Small intestine (tissue), 7 donors: ENCODE data around the gene TNIP1. TPM values are rescaled to one million over a fixed set of nuclear protein-coding genes. Genes with fewer than 3 reads are reported as not detected.
A peak's percentile ranks its signal among the peaks of the same experiment; 100 is the strongest.

Experiments
- DNase-seq, 2 donors: peaks; one replicate each; pipeline versions ENCODE4 v3.0.0 to v3.0.0-alpha.2; 2013
- FAIRE-seq: peaks from 2 replicates; lab custom pipeline; 2012; peaks lifted over from hg19 to GRCh38; lab: Jason Lieb, UNC
- H3K27ac ChIP-seq, 3 donors: one replicate each; pipeline ENCODE4 v1.5.1; 2013; ENCODE audit warnings: low read length in 2 of 3, mild to moderate bottlenecking in 2 of 3, control low read depth in 1 of 3, inconsistent platforms in 1 of 3, low read depth in 1 of 3, moderate library complexity in 1 of 3
- H3K27me3 ChIP-seq, 3 donors: one replicate each; pipeline ENCODE4 v1.6.1; 2013; ENCODE audit warnings: low read length in 3 of 3, inconsistent platforms in 1 of 3; ENCODE audit not compliant: control insufficient read depth in 3 of 3, insufficient read depth in 3 of 3
- H3K36me3 ChIP-seq, 3 donors: one replicate each; pipeline ENCODE4 v1.6.1; 2013; ENCODE audit warnings: low read length in 3 of 3, inconsistent platforms in 1 of 3, low read depth in 1 of 3, mild to moderate bottlenecking in 1 of 3, moderate library complexity in 1 of 3; ENCODE audit not compliant: control insufficient read depth in 3 of 3, insufficient read depth in 2 of 3
- H3K4me1 ChIP-seq, 3 donors: one replicate each; pipeline ENCODE4 v1.6.1; 2013; ENCODE audit warnings: low read length in 2 of 3, inconsistent platforms in 1 of 3, low read depth in 1 of 3, mild to moderate bottlenecking in 1 of 3, moderate library complexity in 1 of 3; ENCODE audit not compliant: control insufficient read depth in 3 of 3, insufficient read depth in 2 of 3
- H3K4me3 ChIP-seq, 3 donors: one replicate each; pipeline ENCODE4 v1.5.1; 2013; ENCODE audit warnings: low read length in 3 of 3, control low read depth in 1 of 3, inconsistent platforms in 1 of 3, low read depth in 1 of 3, mild to moderate bottlenecking in 1 of 3, moderate library complexity in 1 of 3
- H3K9me3 ChIP-seq, 2 donors: one replicate each; pipeline ENCODE4 v1.6.1; 2013; ENCODE audit warnings: low read depth in 1 of 2, low read length in 1 of 2; ENCODE audit not compliant: control insufficient read depth in 2 of 2, insufficient read depth in 1 of 2
- WGBS, 3 donors: extraction: QIAGEN DNeasy Blood & Tissue Kit; methylation state at CpG; one replicate each; pipeline ENCODE4 v1.1.7; 2013; 5-methylcytosine and 5-hydroxymethylcytosine counted together
- polyA plus RNA-seq, 4 donors: library from polyadenylated mRNA; stranded (reverse) in 3 of 4; unstranded in 1 of 4; fragments of 200-250 nt in 3 of 4; fragments of 120-200 nt in 1 of 4; gene quantifications; one replicate each; pipeline versions ENCODE4 v1.2.1 to v1.2.3, GENCODE V29; 2013
- donor health status: healthy with polysubstance abuse.
- donor health status: control.
- donor health status: control.
- donor health status: Bipolar disorder and iron deficiency.
- donor health status: healthy.

TNIP1 gene
- polyA plus RNA-seq, 4 donors: 78.7 to 190 (median 131) TPM

DNA sequence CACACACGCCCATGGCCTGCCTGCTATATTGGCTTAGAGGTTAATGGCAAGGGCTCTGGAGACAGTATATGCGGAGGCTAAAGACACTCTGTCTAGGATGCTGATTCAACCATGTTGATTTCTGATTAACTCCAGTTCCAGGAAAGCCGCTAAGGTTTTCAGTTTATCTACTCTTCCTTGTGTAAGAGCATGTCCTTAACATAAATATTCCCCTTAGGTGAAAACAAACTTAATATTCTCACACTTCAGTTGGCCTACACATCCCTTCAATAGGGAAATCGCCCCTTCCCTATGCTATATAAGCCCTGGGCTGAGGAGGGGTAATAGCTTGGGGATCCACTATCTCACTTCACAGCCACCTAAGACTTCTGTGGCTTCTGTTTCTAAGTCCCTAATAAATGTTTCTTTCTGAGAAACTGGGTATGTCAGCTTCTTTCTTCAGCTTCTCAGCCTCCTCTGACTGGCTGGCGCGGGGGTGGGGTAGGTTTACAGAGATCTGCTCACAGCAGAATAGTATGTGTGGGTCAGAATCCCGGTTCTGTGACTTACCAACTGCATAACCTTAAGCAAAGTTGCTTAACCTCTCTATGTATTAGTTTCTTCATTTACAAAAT, 64.8 kb downstream of the TNIP1 start:
- no peaks in the 10 kb centered on the region for H3K9me3 ChIP-seq
- FAIRE-seq (no peak), DNase-seq (peak in 1 of 2 donors; percentile 37)
- WGBS, 3 donors: 89 to 92% (median 90%) methylated on average over 7 of the region's 7 CpGs
- H3K4me3 ChIP-seq: no peak overlapping the region
- peak overlapping the region in 1 of 3 donors; percentile 10 for H3K27ac ChIP-seq
- H3K27me3 ChIP-seq: no peaks in the 10 kb centered on the region
- no peaks in the 10 kb centered on the region for H3K36me3 ChIP-seq
- H3K4me1 ChIP-seq: peaks cover 0 to 14% (median 0%) of the 10 kb centered on the region in 3 donors

DNA sequence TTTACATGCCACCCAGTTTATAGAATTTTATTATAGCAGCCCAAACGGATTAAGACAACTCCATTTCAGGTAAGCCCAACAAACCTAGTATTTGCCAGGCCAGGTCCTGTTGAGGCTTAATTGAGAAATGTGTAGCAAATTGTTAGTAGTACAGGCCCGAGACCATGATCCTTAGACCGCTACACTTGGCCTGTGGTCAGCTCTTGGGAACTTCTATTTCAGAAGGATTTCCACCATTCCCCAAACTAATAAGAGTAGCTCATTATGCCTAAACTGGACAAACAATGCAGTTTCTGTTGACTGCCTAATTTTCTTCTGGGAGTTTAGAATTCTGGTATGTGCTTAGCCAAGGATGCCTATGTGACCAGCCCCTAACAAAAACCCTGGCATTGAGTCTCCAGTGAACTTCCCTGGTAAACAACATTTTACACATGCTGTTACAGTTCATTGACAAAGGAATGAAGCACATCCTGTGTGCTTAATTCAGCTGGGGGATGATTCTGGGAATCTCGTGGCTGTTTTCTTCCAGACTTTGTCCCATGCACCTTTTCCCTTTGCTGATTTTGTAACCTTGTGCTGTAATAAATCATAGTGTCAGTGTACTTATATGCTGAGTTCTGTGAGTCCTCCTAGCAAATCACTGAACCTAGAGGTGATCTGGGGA, 66.0 kb downstream of the TNIP1 start:
- peaks cover 0 to 11% (median 0%) of the 10 kb centered on the region in 3 donors for H3K4me1 ChIP-seq
- 67 to 72% (median 70%) methylated on average over 4 of the region's 4 CpGs for WGBS, 3 donors
- no peaks in the 10 kb centered on the region for H3K36me3 ChIP-seq
- H3K27ac ChIP-seq: peak overlapping the region in 2 of 3 donors; percentile 46 to 48
- H3K27me3 ChIP-seq: no peaks in the 10 kb centered on the region
- FAIRE-seq (no peak), DNase-seq (peak in 1 of 2 donors; percentile 74)
- no peaks in the 10 kb centered on the region for H3K9me3 ChIP-seq
- no peak overlapping the region for H3K4me3 ChIP-seq

DNA sequence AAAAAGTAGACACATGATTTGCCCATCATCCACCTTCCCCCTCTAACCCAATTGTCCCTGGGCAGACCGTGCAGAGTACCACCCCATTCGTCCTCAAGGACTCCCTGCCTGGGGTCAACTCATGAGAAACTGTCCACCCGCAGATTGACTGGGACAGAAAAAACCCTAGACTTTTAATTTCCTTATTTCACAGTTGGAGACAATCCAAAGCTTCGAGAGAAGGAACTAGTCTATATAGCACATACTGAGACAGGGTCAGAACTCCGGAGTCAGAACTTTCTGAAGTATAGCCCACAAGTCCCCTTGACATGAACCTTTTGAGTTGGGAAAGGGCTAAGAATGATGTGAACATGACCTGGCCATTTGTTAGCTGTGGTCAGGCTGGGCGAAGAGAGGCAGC, 68.0 kb downstream of the TNIP1 start:
- peaks cover 0 to 11% (median 0%) of the 10 kb centered on the region in 3 donors for H3K4me1 ChIP-seq
- no peaks in the 10 kb centered on the region for H3K9me3 ChIP-seq
- H3K27me3 ChIP-seq: no peaks in the 10 kb centered on the region
- 74 to 83% (median 83%) methylated on average over 6 of the region's 6 CpGs for WGBS, 3 donors
- DNase-seq: no peak
- FAIRE-seq: no peak
- H3K36me3 ChIP-seq: no peaks in the 10 kb centered on the region
- H3K27ac ChIP-seq: no peak overlapping the region
- H3K4me3 ChIP-seq: no peak overlapping the region

DNA sequence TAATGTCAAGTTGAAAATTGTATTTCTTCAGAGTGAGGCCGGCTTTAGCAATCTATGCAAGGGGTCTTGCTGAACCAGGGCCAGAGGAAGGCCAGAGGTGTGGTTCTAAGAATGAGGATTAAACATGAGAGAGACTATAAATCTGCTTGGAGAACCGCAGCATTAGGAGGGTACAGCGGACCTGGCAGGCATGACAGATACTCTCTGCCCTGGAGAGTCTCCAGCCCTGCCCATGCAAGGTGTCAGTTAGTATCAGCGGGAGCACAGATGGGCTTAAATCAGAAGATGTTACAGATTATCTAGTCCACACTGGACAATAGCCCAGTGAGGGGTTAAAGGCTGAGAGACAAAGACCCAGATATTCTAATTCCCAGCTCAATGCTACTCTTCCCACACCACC, 71.9 kb downstream of the TNIP1 start:
- no peak for FAIRE-seq
- Histone ChIP-seq H3K4me1 (peaks cover 0 to 22% (median 4%) of the 10 kb centered on the region in 3 donors), H3K36me3 (no peaks in the 10 kb centered on the region), H3K27ac (no peak overlapping the region), H3K9me3 (no peaks in the 10 kb centered on the region), H3K4me3 (no peak overlapping the region), H3K27me3 (no peaks in the 10 kb centered on the region)
- 94 to 97% (median 94%) methylated on average over 4 of the region's 4 CpGs for WGBS, 3 donors
- DNase-seq: no peak

DNA sequence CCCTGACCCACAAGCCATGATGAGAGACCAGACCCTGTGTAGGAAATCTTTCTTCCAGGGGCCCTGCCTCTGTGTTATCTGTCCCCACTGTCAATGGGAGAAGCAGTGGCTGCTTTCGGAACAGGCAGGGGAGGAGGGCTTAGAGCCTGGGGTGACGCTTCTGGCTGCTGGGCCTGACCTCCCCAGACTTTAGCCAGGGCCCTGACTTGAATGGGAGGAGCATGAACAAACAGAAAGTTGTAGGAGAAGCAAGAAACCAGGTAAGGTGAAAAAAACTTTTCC, 72.7 kb downstream of the TNIP1 start:
- Histone ChIP-seq H3K4me3 (no peak overlapping the region), H3K27me3 (no peaks in the 10 kb centered on the region), H3K36me3 (no peaks in the 10 kb centered on the region), H3K4me1 (peaks cover 0 to 22% (median 4%) of the 10 kb centered on the region in 3 donors), H3K27ac (peak overlapping the region in 1 of 3 donors; percentile 62), H3K9me3 (no peaks in the 10 kb centered on the region)
- WGBS, 3 donors: 57 to 76% (median 63%) methylated on average over 2 of the region's 2 CpGs
- DNase-seq: no peak
- FAIRE-seq: no peak

DNA sequence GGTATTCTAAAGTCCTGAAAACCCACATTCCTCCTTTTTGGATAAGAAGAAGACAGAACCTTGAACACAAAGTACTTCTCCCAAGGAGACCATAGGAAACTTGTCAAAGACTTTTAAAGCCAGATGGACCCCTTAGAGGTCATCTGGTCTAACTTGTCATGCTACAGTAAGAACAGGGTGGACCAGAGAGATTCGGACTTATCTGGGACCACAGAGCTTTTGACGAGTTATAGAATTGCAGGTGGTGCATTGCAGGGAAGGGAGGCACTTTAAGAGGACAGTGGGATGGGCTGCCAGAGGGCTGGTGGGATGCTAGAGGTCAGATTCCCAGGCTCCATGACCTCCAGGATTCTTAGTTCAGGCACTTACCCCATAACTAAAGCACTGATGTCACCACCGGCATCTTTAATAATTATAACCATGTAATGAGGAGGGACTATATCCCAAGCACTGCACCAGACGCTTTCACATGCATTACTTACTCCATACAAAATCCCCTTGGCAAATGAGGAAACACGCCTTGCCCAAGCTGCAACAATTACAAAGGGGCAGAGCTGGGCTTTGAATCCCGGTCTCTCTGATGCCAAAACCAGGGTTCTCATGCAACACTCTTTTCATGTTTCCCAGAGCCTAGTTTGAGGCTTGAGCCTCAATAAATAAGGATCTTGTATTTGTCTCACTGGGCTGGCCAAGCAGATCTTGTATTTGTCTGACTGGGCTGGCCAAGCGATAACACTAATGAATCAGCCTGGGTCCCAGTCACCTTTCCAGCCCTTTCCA, 73.2 kb downstream of the TNIP1 start:
- WGBS, 3 donors: 66 to 87% (median 86%) methylated on average over 7 of the region's 7 CpGs

DNA sequence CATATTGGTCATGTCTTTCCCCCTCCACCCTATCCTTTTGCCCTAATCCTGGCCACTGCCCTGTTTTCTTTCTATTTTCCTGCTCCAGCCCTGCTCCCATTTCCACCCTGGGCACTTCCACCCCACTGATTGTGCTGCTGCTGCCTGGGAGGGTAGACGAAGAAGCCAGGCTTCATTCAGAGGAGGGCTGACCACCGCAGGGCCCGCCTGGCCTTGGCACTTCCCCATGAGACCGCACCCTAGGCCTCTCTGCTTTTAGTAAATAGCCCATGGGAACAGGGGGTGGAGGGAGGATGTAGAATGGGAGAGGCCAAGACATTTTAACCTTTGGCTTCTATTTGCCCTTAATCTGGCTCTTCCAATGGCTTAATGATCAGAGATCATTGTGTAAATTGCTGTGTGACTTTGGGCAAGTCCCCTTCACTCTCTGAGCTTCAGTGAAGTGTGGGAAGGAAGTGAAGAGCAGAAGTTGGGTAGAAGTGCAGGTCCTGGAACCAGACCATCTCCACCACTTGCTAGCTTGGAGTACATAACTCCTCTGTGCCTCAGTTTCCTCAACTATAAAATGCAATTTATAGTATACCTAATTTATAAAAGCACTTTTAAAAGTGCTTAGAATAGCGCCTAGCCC, 74.0 kb downstream of the TNIP1 start:
- peak overlapping the region; percentile 21 to 89 (median 31) for H3K27ac ChIP-seq
- H3K27me3 ChIP-seq: no peaks in the 10 kb centered on the region
- no peak for DNase-seq
- H3K4me3 ChIP-seq: no peak overlapping the region
- no peaks in the 10 kb centered on the region for H3K9me3 ChIP-seq
- peaks cover 0 to 22% (median 4%) of the 10 kb centered on the region in 3 donors for H3K4me1 ChIP-seq
- 64 to 79% (median 78%) methylated on average over 5 of the region's 5 CpGs for WGBS, 3 donors
- FAIRE-seq: no peak
- H3K36me3 ChIP-seq: no peaks in the 10 kb centered on the region

More for the DNA sequence above, 73.2 kb downstream of the TNIP1 start:
- no peaks in the 10 kb centered on the region for H3K36me3 ChIP-seq
- no peaks in the 10 kb centered on the region for H3K27me3 ChIP-seq
- DNase-seq (no peak), FAIRE-seq (no peak)
- peak overlapping the region in 1 of 3 donors; percentile 62 for H3K27ac ChIP-seq
- H3K4me1 ChIP-seq: peaks cover 0 to 22% (median 4%) of the 10 kb centered on the region in 3 donors
- no peaks in the 10 kb centered on the region for H3K9me3 ChIP-seq
- no peak overlapping the region for H3K4me3 ChIP-seq

DNA sequence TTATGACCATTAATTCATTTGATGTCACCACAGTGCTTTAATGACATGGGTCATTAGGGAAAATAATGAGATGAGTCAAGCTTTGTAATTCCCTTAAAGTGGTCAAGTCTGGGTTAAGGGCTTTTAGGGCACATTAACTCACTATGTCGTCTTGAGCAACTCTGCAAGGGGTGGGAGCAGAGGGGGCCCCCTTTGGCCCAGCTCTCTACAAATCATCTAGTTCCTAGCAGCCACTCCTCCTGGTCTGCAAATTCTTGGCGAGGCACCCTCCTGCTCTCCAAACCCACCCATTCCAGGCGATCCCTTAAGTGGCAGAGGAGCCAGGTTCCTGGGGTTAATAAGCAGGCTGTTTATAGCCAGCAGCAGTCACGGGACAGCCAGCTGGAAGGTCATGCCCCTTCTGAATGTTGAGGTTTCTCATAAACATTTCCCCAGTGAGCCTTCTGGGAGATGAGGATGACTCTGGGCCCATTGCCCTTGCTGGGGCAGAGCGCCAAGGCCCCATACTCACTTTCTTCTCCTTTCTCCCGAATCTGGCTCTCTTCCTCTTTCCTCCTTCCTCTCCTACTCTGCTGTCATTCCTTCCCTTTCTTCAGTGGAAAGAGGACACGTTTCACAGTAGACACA, 74.8 kb downstream of the TNIP1 start:
- H3K4me1 ChIP-seq: peaks cover 0 to 22% (median 4%) of the 10 kb centered on the region in 3 donors
- FAIRE-seq (no peak), DNase-seq (peak in 1 of 2 donors; percentile 61)

More for the DNA sequence above, 74.8 kb downstream of the TNIP1 start:
- Histone ChIP-seq H3K27me3 (no peaks in the 10 kb centered on the region), H3K4me3 (no peak overlapping the region), H3K27ac (peak overlapping the region in 2 of 3 donors; percentile 31 to 89), H3K36me3 (no peaks in the 10 kb centered on the region), H3K9me3 (no peaks in the 10 kb centered on the region)
- WGBS, 3 donors: 42 to 68% (median 66%) methylated on average over 7 of the region's 7 CpGs
